ENCODE measurements around the gene DECR2. TPM values are rescaled to one million over a fixed set of nuclear protein-coding genes. Genes with fewer than 3 reads are reported as not detected.

The DECR2 gene
- total and polyA plus RNA-seq, 2 of the 13 experiments (the other 11 are each of a cell fraction or from before 2014, with no cell fraction given): 36.3 to 44.6 TPM

GRCh38 chr16:352547-353403 is 48.9 kb upstream of the DECR2 start, which contains the start of gene AXIN1 (continued):
- TF ChIP-seq ZNF800 (CRISPR knock-in tag; IDR thresholded peaks at IDR 0.05) (0 out of 2 replicates have a peak, but pooled peaks have one; percentile 45), SP4 (CRISPR knock-in tag; IDR thresholded peaks at IDR 0.05) (peak; percentile 92), ZNF772 (CRISPR knock-in tag; IDR thresholded peaks at IDR 0.05) (peak; percentile 73; the same call in 1 of the 2 replicates), NONO (IDR thresholded peaks at IDR 0.05) (no peak), NONO (CRISPR knock-in tag; conservative IDR thresholded peaks at IDR 0.05) (peak; percentile 65; the same call in 1 of the 2 replicates), ZC3H4 (CRISPR knock-in tag; IDR thresholded peaks at IDR 0.05; ENCODE audit: borderline replicate concordance) (no peak), CREB1 (IDR thresholded peaks at IDR 0.05) (0 out of 2 replicates have a peak, but pooled peaks have one; percentile 2), CREB1 (CRISPR knock-in tag; IDR thresholded peaks at IDR 0.05) (no peak), ZNF782 (CRISPR knock-in tag; IDR thresholded peaks at IDR 0.05; ENCODE audit: borderline replicate concordance) (no peak), ZFP36L2 (CRISPR knock-in tag; IDR thresholded peaks at IDR 0.05) (no peak), ZNF343 (CRISPR knock-in tag; IDR thresholded peaks at IDR 0.05) (peak; percentile 70; the same call in 1 of the 2 replicates), EED (CRISPR knock-in tag; IDR thresholded peaks at IDR 0.05) (no peak), ZMYM4 (CRISPR knock-in tag; IDR thresholded peaks at IDR 0.05) (peak; percentile 47; the same call in 1 of the 2 replicates), SOX6 (IDR thresholded peaks at IDR 0.05) (no peak), SOX6 (CRISPR knock-in tag; IDR thresholded peaks at IDR 0.05) (peak; percentile 31; the same call in 1 of the 2 replicates), U2AF1 (optimal IDR thresholded peaks at IDR 0.05; ENCODE audit: low read depth, low read length) (no peak), RARA (CRISPR knock-in tag; IDR thresholded peaks at IDR 0.05) (0 out of 2 replicates have a peak, but pooled peaks have one; percentile 11), ZNF263 (CRISPR knock-in tag; IDR thresholded peaks at IDR 0.05) (peak; percentile 84), DDIT3 (CRISPR knock-in tag; IDR thresholded peaks at IDR 0.05) (no peak), MED1 (CRISPR knock-in tag; IDR thresholded peaks at IDR 0.05) (peak; percentile 62; the same call in 1 of the 2 replicates), MYNN (CRISPR knock-in tag; IDR thresholded peaks at IDR 0.05; ENCODE audit: low read depth) (0 out of 2 replicates have a peak, but pooled peaks have one; percentile 69), ATF1 (CRISPR knock-in tag; IDR thresholded peaks at IDR 0.05) (no peak), POLR2A (IDR thresholded peaks at IDR 0.05; ENCODE audit: insufficient read depth in 1 of 2, low read depth in 2 of 2, low read length in 2 of 2) (peak; percentile 53 to 85), AFF4 (CRISPR knock-in tag; IDR thresholded peaks at IDR 0.05) (no peak), POLR2G (IDR thresholded peaks at IDR 0.05; ENCODE audit: low read depth, low read length) (peak; percentile 60), HOXA3 (CRISPR knock-in tag; IDR thresholded peaks at IDR 0.05) (0 out of 2 replicates have a peak, but pooled peaks have one; percentile 14)

Measured in HepG2 (cell line).